T-helper 2 cell treated with Interferon-gamma antibody and Interleukin-4, amounts not matched to agents 100 ng/mL and 5 ng/mL, for 36 hours (primary cell): ENCODE data around the gene OR51V1. TPM values are rescaled to one million over a fixed set of nuclear protein-coding genes. Genes with fewer than 3 reads are reported as not detected.
"Not testable (repeated sequence)": the region's sequence is repeated elsewhere in the genome, so short reads cannot be mapped to it uniquely, and the experiment has no call there.

ENCODE experiments used
- intact Hi-C: fragments of 100-400 bp; cut with micrococcal nuclease; formaldehyde crosslinking; loops from one replicate; pipeline ENCODE4 v1.15.1; 2023
- total RNA-seq: library from RNA; stranded (reverse); gene quantifications from 2 replicates; pipeline ENCODE4 v1.2.3, GENCODE V29; 2022

The OR51V1 gene
- total RNA-seq, 1 donor from 2014 or later = not detected

GRCh38 chr11:5165898-5166297 lies 34.6 kb downstream of the OR51V1 start:
- intact Hi-C loops = not testable (repeated sequence)

- intact Hi-C loops = not testable (repeated sequence)
Observed at GRCh38 chr11:5164807-5165206, 35.7 kb downstream of the OR51V1 start.

GRCh38 chr11:5161045-5161444 lies 39.4 kb downstream of the OR51V1 start:
- intact Hi-C loops = not testable (repeated sequence)

GRCh38 chr11:5160217-5160616 lies 40.3 kb downstream of the OR51V1 start:
- intact Hi-C loops = not testable (repeated sequence)

GRCh38 chr11:5159806-5160205 lies 40.7 kb downstream of the OR51V1 start:
- intact Hi-C loops = no loop called here

- intact Hi-C loops = no loop called here
Observed at GRCh38 chr11:5154657-5155056, 45.8 kb downstream of the OR51V1 start, which contains the start of gene OR52A1. OR52A1 (minus strand) TSS chr11:5154757; CDS start chr11:5152369, 2,388 bp downstream.

GRCh38 chr11:5153574-5154431 lies 46.7 kb downstream of the OR51V1 start:
- intact Hi-C loops = no loop called here

- intact Hi-C loops = no loop called here
Observed at GRCh38 chr11:5151713-5152153, 48.7 kb downstream of the OR51V1 start.

Other genes starting within 250 kb of the OR51V1 start
- not detected in 2 replicates for gene OR51A2, start 245.0 kb downstream of the OR51V1 start, total RNA-seq
- not detected in 2 replicates for gene OR51L1, start 205.8 kb downstream of the OR51V1 start, total RNA-seq
- not detected in 2 replicates for gene OR52J3, start 154.2 kb downstream of the OR51V1 start, total RNA-seq
- gene OR52E2, start 141.1 kb downstream of the OR51V1 start, total RNA-seq = not detected in 2 replicates
- not detected in 2 replicates for gene OR52E1, start 131.1 kb downstream of the OR51V1 start, total RNA-seq
- not detected in 2 replicates for gene OR52A5, start 62.3 kb downstream of the OR51V1 start, total RNA-seq
- not detected in 2 replicates for gene OR52A1, start 45.9 kb downstream of the OR51V1 start, total RNA-seq
- not detected in 2 replicates for gene HBB, start 26.4 kb upstream of the OR51V1 start, total RNA-seq
- gene HBD, start 33.8 kb upstream of the OR51V1 start, total RNA-seq = not detected in 2 replicates
- not detected in 2 replicates for gene HBG1, start 49.2 kb upstream of the OR51V1 start, total RNA-seq
- gene HBG2, start 54.1 kb upstream of the OR51V1 start, total RNA-seq = not detected in 2 replicates
- not detected in 2 replicates for gene HBE1, start 69.3 kb upstream of the OR51V1 start, total RNA-seq
- not detected in 2 replicates for gene OR51B4, start 101.3 kb upstream of the OR51V1 start, total RNA-seq
- gene OR51B2, start 123.6 kb upstream of the OR51V1 start, total RNA-seq = not detected in 2 replicates
- gene OR51B5, start 142.8 kb upstream of the OR51V1 start, total RNA-seq = not detected in 2 replicates
- gene OR51B6, start 150.8 kb upstream of the OR51V1 start, total RNA-seq = not detected in 2 replicates
- gene OR51M1, start 183.1 kb upstream of the OR51V1 start, total RNA-seq = not detected in 2 replicates
- not detected in 2 replicates for gene OR51Q1, start 221.4 kb upstream of the OR51V1 start, total RNA-seq
- not detected in 2 replicates for gene OR51I1, start 240.8 kb upstream of the OR51V1 start, total RNA-seq
- not detected in 2 replicates for gene OR51I2, start 248.6 kb upstream of the OR51V1 start, total RNA-seq